HG03354 (cell line): ENCODE data around the gene CEP164.
"Not testable (repeated sequence)": the region's sequence is repeated elsewhere in the genome, so short reads cannot be mapped to it uniquely, and the experiment has no call there.

Experiments used
- ATAC-seq: cut with Tn5 transposase; IDR thresholded peaks from one replicate; pipeline ENCODE4 v1.9.1; 2021; ENCODE audit warnings: mild to moderate bottlenecking; ENCODE audit not compliant: unreplicated experiment, poor library complexity, severe bottlenecking

The CEP164 gene

GRCh38 chr11:117303101-117303500, 24.6 kb upstream of the CEP164 start:
- no peak for ATAC-seq

- no peak for ATAC-seq
Measured at GRCh38 chr11:117303646-117304315, 23.9 kb upstream of the CEP164 start.

GRCh38 chr11:117305145-117305544, 22.5 kb upstream of the CEP164 start:
- no peak for ATAC-seq

- no peak for ATAC-seq
Measured at GRCh38 chr11:117309310-117309709, 18.3 kb upstream of the CEP164 start.

- no peak for ATAC-seq
Measured at GRCh38 chr11:117313091-117313490, 14.6 kb upstream of the CEP164 start.

- no peak for ATAC-seq
Measured at GRCh38 chr11:117313828-117314768, 13.6 kb upstream of the CEP164 start.

GRCh38 chr11:117314840-117315239, 12.8 kb upstream of the CEP164 start:
- ATAC-seq: no peak

- no peak for ATAC-seq
Measured at GRCh38 chr11:117315285-117316196, 12.1 kb upstream of the CEP164 start.

- no peak for ATAC-seq
Measured at GRCh38 chr11:117316197-117316961, 11.3 kb upstream of the CEP164 start, which contains the start of gene BACE1. BACE1 (minus strand) TSS chr11:117316256; CDS start chr11:117315795, 461 bp downstream.

- ATAC-seq: no peak
Measured at GRCh38 chr11:117318738-117319137, 8.9 kb upstream of the CEP164 start.

GRCh38 chr11:117319214-117319840, 8.3 kb upstream of the CEP164 start:
- no peak for ATAC-seq

- not testable (repeated sequence) for ATAC-seq
Measured at GRCh38 chr11:117327255-117327566, 443 bp upstream of the CEP164 start.

- ATAC-seq: peak; percentile 9
Measured at GRCh38 chr11:117328375-117329010, 839 bp downstream of the CEP164 start.

- ATAC-seq: no peak
Measured at GRCh38 chr11:117332843-117333242, 5.2 kb downstream of the CEP164 start.

- no peak for ATAC-seq
Measured at GRCh38 chr11:117333917-117334316, 6.3 kb downstream of the CEP164 start.

- ATAC-seq: no peak
Measured at GRCh38 chr11:117334896-117335295, 7.2 kb downstream of the CEP164 start.

GRCh38 chr11:117335399-117335798, 7.7 kb downstream of the CEP164 start:
- ATAC-seq: no peak

GRCh38 chr11:117337076-117337475, 9.4 kb downstream of the CEP164 start:
- ATAC-seq: no peak
